ENCODE measurements around the gene SLC23A1.
A peak's percentile ranks its signal among the peaks of the same experiment; 100 is the strongest.
"Not testable (repeated sequence)": the region's sequence is repeated elsewhere in the genome, so short reads cannot be mapped to it uniquely, and the experiment has no call there.

Gene SLC23A1

GRCh38 chr5:139369181-139369580 lies 13.9 kb downstream of the SLC23A1 start:
- no peak for DNase-seq (ENCODE audit: low read depth)

- DNase-seq (ENCODE audit: low read depth), result no peak
Observed at GRCh38 chr5:139368613-139369012, 14.5 kb downstream of the SLC23A1 start.

- no peak for DNase-seq (ENCODE audit: low read depth)
Observed at GRCh38 chr5:139364466-139364865, 18.6 kb downstream of the SLC23A1 start.

DNA sequence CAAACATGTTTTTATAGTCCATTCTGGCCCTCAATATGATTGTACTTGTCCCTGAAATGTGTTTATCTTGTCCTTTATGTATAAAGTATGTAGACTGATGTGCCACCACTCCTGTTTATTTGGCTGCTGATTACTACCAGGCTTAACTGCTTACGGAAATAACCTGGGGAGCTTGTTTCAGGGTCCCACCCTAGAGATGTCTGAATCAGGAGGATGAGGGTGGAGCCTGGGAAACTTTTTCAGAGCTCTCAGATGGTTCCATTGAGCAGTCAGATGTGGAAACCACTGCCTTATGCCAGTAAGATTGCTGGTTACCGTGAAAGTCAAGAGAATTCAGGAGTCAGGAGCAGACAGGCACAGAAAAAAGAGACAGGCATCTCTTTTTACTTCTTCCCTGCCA lies 19.2 kb downstream of the SLC23A1 start:
- DNase-seq (ENCODE audit: low read depth), result no peak

DNA sequence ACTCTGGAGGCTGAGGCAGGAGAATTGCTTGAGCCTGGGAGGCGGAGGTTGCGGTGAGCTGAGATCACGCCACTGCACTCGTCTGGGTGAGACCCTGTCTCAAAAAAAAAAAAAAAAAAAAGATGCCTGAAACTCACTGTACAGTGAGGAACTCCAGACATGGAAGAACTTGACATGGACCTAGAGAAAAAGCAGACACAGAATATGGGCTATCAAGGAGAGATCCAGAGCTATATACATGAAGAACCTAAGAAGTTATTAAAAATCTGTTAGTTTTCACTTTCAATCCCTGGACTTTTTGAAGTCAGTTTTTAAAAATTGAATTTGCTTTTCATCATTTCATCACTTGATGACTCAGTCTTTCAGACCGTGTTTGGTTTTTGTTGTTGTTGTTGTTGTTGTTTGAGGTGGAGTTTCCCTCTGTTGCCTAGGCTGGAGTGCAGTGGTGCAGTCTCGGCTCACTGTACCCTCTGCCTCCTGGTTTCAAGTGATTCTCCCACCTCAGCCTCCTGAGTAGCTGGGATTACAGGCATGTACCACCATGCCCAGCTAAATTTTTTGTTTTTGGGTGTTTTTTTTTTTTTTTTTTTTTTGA lies 21.2 kb downstream of the SLC23A1 start:
- no peak for DNase-seq (ENCODE audit: low read depth)

DNA sequence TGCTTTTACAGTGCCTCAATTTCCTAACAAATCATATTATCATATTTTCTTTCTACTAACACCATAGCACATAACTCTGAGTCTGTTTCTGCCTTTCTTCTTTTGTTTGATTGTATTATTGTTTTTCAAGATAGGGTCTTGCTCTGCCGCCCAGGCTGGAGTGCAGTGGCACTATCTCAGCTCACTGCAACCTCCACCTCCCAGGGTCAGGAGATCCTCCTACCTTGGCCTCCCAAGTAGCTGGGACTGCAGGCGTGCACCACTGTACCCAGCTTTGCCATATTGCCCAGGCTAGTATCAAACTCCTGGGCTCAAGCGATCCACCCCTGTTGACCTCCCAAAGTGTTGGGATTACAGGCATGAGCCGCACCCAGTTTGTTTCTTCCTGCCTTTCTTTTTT lies 22.7 kb downstream of the SLC23A1 start:
- no peak for DNase-seq (ENCODE audit: low read depth)

DNA sequence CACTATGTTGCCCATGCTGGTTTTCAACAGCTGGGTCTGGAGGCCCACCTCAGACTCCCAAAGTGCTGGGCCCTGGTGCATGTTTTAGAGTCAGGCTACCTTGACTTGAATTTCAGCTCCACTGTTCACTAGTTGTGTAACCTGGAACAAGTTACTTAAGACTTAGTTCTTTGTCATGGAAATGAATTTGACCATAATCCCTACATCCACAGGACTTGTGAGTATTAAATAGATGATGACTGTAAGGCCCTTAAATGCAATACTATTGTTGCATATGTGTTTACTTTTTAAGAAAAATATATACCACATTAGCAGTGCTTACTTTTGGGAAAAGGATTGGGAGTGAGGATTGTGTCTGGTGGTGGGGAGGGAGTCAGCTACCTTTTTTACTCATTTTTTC lies 25.0 kb downstream of the SLC23A1 start:
- DNase-seq (ENCODE audit: low read depth), result no peak

DNA sequence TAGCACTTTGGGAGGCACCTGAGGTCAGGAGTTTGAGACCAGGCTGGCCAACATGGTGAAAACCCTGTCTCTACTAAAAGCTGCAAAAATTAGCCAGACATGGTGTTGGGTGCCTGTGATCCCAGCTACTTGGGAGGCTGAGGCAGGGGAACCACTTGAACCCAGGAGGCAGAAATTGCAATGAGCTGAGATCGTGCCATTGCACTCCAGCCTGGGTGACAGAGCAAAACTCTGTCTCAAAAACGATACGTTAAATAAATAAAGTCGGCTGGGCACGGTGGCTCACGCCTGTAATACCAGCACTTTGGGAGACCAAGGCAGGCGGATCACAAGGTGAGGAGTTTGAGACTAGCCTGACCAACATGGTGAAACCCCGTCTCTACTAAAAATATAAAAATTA lies 27.2 kb downstream of the SLC23A1 start:
- DNase-seq (ENCODE audit: low read depth), result not testable (repeated sequence)

DNA sequence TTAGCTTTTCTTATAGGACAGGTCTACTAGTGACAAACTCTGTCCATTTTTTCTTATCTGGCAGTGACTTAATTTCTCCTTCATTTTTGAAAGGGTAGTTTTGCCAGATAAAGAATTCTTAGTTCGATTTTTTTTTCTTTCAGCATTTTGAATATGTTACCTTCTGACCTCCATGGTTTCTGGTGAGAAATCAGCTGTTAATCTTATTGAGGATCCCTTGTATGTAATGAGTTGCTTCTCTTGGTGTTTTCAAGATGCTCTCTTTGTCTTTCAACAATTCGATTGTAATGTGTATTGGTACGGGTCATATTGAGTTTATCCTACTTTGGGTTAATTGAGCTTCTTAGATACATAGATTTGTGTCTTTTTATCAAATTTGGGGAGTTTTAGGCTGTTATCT lies 28.9 kb downstream of the SLC23A1 start:
- DNase-seq (ENCODE audit: low read depth), result no peak

- DNase-seq (ENCODE audit: low read depth), result not testable (repeated sequence)
Observed at GRCh38 chr5:139347863-139348262, 35.2 kb downstream of the SLC23A1 start.

DNA sequence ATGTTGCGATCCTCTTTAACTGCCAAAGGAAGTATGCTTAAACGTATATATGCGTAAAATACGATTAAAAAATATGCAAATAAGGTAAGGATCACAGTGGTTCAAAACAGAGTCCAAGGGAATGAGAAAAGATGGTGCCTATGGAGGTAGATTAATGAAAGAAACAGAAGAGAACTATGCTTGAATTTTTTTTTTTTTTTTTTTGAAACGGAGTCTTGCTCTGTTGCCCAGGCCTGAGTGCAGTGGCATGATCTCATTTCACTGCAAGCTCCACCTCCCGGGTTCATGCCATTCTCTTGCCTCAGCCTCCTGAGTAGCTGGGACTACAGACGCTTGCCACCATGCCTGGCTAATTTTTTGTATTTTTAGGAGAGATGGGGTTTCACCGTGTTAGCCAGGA lies 37.7 kb downstream of the SLC23A1 start:
- not testable (repeated sequence) for DNase-seq (ENCODE audit: low read depth)

- no peak for DNase-seq (ENCODE audit: low read depth)
Observed at GRCh38 chr5:139344177-139344576, 38.9 kb downstream of the SLC23A1 start.

- DNase-seq (ENCODE audit: low read depth), result no peak
Observed at GRCh38 chr5:139343476-139343875, 39.6 kb downstream of the SLC23A1 start.

DNA sequence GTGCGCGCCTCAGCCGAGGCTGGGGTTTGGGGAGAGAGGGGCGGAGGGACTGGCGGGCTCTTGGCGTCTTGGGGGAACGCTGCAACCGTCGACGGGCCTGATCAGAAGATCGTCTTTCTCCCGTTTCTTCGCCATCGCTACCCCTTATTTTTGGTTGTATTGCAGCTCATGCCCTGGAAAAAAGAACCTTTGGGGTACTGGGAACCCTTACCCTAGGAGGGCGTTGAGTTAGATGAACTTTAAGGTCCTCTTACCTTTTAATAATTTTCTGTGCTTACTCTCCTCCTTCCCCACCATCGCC lies 40.7 kb downstream of the SLC23A1 start:
- DNase-seq (ENCODE audit: low read depth), result no peak

DNA sequence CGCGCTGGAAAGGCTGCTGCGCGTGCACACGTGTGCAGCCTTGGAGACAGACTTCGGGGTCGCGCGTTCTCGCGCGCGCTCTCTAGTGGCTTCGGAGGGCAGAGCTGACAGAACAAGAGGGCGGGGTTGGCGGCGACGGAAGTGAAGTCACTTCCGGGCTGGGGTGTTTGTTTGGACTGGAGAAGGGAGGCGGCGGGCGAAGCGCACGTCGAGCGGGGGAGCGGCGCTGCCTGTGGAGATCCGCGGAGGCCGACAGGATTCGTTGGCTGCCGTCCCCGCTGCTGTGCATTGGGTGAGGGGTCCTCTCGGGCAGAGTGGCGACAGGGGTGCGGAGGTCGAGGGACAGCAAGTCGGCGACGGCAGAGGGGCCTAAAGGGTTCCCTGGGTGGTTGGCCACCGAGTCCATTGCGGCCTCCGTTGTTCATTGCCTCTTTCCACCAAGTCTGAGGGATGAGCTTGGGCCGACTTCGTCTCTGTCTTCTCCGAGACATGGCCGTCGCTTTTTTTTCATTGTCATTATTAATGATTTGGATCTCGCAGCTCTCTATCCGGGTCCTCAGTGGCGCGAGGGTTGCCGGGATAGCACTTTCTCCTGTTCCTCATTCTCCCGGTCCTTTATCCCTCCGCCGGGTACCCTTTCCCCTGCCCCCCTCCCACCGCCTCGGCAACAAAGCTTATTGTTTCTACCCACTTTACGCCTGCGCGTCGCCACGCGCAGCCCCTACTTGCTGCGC lies 41.2 kb downstream of the SLC23A1 start, which contains the start of gene PAIP2:
Gene PAIP2, plus strand, starts transcription at position 166 of the 734 bp plus-strand sequence. CDS start 21,931 bp downstream, outside the sequence.
- peak; percentile 96 for DNase-seq (ENCODE audit: low read depth)

GRCh38 chr5:139341187-139341688 lies 41.9 kb downstream of the SLC23A1 start:
- no peak for DNase-seq (ENCODE audit: low read depth)

DNA sequence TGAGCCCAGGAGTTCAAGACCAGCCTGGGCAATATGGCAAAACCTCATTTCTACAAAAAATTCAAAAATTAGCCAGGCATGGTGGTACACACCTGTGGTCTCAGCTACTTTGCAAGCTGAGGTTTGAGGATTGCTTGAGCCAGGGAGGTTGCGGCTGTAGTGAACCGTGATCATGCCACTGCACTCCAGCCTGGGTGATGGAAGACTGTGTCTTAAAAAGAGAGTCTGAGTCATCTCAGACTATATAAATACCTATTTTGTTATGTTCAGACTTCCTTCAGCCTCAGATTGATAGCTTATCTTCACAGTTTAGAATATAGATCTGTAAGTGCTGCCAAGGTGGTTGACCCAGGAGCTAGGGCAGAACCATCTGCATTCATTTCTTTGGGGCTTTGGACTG lies 43.0 kb downstream of the SLC23A1 start:
- DNase-seq (ENCODE audit: low read depth), result no peak

GRCh38 chr5:139335811-139336210 lies 47.3 kb downstream of the SLC23A1 start:
- DNase-seq (ENCODE audit: low read depth), result no peak
